Fibroblast of lung (primary cell): ENCODE data around the gene TRAPPC2L. TPM values are rescaled to one million over a fixed set of nuclear protein-coding genes. Genes with fewer than 3 reads are reported as not detected.

Experiments used
- DNase-seq, 2 donors: peaks; one replicate each; pipeline versions ENCODE4 v3.0.0 to v3.0.0-alpha.2; 2010; ENCODE audit warnings: low read depth in 2 of 2
- H2AFZ ChIP-seq: 2 replicates; pipeline ENCODE4 v1.5.1; 2012; ENCODE audit warnings: low read length, control low read depth, inconsistent platforms
- H3K27ac ChIP-seq: 2 replicates; pipeline ENCODE4 v1.5.1; 2011; ENCODE audit warnings: low read length, control low read depth; ENCODE audit not compliant: insufficient read depth
- H3K27me3 ChIP-seq: 2 replicates; pipeline ENCODE4 v1.5.1; 2011; ENCODE audit warnings: mild to moderate bottlenecking, low read length; ENCODE audit not compliant: control insufficient read depth, insufficient read depth
- H3K36me3 ChIP-seq: 2 replicates; pipeline ENCODE4 v1.5.1; 2011; ENCODE audit warnings: low read length; ENCODE audit not compliant: control insufficient read depth, insufficient read depth
- H3K4me1 ChIP-seq: 2 replicates; pipeline ENCODE4 v1.5.1; 2011; ENCODE audit warnings: low read length; ENCODE audit not compliant: control insufficient read depth, insufficient read depth; ENCODE audit errors: extremely low read depth
- H3K4me2 ChIP-seq: 2 replicates; pipeline ENCODE4 v1.5.1; 2011; ENCODE audit warnings: low read length, control low read depth; ENCODE audit not compliant: insufficient read depth; ENCODE audit errors: extremely low read depth
- H3K4me3 ChIP-seq, 4 experiments: fragments of 200-600 bp in 1 of 4; sonication (generic) in 1 of 4; replicated peaks in 1 of 4; 2 replicates each; pipeline ENCODE4 v1.5.1; 2011 to 2016; ENCODE audit warnings: low read length in 4 of 4, low read depth in 3 of 4, mild to moderate bottlenecking in 3 of 4, control low read depth in 2 of 4, inconsistent platforms in 1 of 4, mixed read lengths in 1 of 4; ENCODE audit not compliant: insufficient read depth in 1 of 4; ENCODE audit errors: control extremely low read depth in 1 of 4
- H3K79me2 ChIP-seq: 2 replicates; pipeline ENCODE4 v1.5.1; 2012; ENCODE audit warnings: mild to moderate bottlenecking, low read length, inconsistent platforms; ENCODE audit not compliant: control insufficient read depth, insufficient read depth
- H3K9ac ChIP-seq: 2 replicates; pipeline ENCODE4 v1.5.1; 2011; ENCODE audit warnings: mild to moderate bottlenecking, low read length, control low read depth; ENCODE audit not compliant: insufficient read depth
- H3K9me3 ChIP-seq: 2 replicates; pipeline ENCODE4 v1.5.1; 2012; ENCODE audit warnings: low read depth, low read length; ENCODE audit not compliant: control insufficient read depth, insufficient read depth
- H4K20me1 ChIP-seq: 2 replicates; pipeline ENCODE4 v1.5.1; 2011; ENCODE audit warnings: low read length; ENCODE audit not compliant: control insufficient read depth, insufficient read depth; ENCODE audit errors: extremely low read depth
- EZH2 ChIP-seq: IDR thresholded peaks from 2 replicates; pipeline ENCODE4 v1.5.1; 2012; ENCODE audit warnings: low read length, control low read depth, mild to moderate bottlenecking; ENCODE audit errors: missing control alignments
- polyA plus RNA-seq, 2 donors: library from polyadenylated mRNA; depleted of rRNA in 1 of 2; stranded (reverse) in 1 of 2; unstranded in 1 of 2; fragments of >200 nt; gene quantifications; 2 replicates each; pipeline ENCODE4 v1.2.1, GENCODE V29; 2011 to 2012; ENCODE audit warnings: missing spikeins in 1 of 2
- total RNA-seq: library from RNA; depleted of rRNA; stranded (reverse); fragments of >200 nt; gene quantifications from 2 replicates; pipeline ENCODE4 v1.2.1, GENCODE V29; 2014
- TF ChIP-seq, protein P1 (sequence below), 2 donors: IDR thresholded peaks in 1 of 2; conservative IDR thresholded peaks in 1 of 2; 1 replicate in 1 of 2; 2 replicates in 1 of 2; pipeline ENCODE4 v1.5.1; 2011 to 2012; ENCODE audit warnings: low read length in 2 of 2, control low read depth in 1 of 2, inconsistent platforms in 1 of 2, low read depth in 1 of 2, mild to moderate bottlenecking in 1 of 2

TRAPPC2L gene
- total and polyA plus RNA-seq, 2 donors (not counting 1 experiment from before 2014, with no cell fraction given), result 47.7 to 63.7 TPM

- no peaks in the 10 kb centered on the region for H3K27me3 ChIP-seq
- no peak overlapping the region for H3K4me2 ChIP-seq
- no peaks in the 10 kb centered on the region for H3K9me3 ChIP-seq
- DNase-seq, result no peak
- H3K4me3 ChIP-seq, result no peak overlapping the region
- no peaks in the 10 kb centered on the region for H3K36me3 ChIP-seq
- TF ChIP-seq, protein P1, sequence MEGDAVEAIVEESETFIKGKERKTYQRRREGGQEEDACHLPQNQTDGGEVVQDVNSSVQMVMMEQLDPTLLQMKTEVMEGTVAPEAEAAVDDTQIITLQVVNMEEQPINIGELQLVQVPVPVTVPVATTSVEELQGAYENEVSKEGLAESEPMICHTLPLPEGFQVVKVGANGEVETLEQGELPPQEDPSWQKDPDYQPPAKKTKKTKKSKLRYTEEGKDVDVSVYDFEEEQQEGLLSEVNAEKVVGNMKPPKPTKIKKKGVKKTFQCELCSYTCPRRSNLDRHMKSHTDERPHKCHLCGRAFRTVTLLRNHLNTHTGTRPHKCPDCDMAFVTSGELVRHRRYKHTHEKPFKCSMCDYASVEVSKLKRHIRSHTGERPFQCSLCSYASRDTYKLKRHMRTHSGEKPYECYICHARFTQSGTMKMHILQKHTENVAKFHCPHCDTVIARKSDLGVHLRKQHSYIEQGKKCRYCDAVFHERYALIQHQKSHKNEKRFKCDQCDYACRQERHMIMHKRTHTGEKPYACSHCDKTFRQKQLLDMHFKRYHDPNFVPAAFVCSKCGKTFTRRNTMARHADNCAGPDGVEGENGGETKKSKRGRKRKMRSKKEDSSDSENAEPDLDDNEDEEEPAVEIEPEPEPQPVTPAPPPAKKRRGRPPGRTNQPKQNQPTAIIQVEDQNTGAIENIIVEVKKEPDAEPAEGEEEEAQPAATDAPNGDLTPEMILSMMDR (conservative IDR thresholded peaks at IDR 0.05 in 1 of 2, IDR thresholded peaks at IDR 0.05 in 1 of 2; ENCODE audit: low read depth in 1 of 2, low read length in 2 of 2), result no peak
- no peak for TF ChIP-seq EZH2
- no peak overlapping the region for H3K9ac ChIP-seq
- H2AFZ ChIP-seq, result no peak overlapping the region
- peaks cover 4% of the 10 kb centered on the region for H3K4me1 ChIP-seq
- H3K27ac ChIP-seq, result no peak overlapping the region
- peaks cover 5% of the 10 kb centered on the region for H3K79me2 ChIP-seq
- no peaks in the 10 kb centered on the region for H4K20me1 ChIP-seq
Observed at GRCh38 chr16:88851616-88852015, 5.3 kb upstream of the TRAPPC2L start.

DNA sequence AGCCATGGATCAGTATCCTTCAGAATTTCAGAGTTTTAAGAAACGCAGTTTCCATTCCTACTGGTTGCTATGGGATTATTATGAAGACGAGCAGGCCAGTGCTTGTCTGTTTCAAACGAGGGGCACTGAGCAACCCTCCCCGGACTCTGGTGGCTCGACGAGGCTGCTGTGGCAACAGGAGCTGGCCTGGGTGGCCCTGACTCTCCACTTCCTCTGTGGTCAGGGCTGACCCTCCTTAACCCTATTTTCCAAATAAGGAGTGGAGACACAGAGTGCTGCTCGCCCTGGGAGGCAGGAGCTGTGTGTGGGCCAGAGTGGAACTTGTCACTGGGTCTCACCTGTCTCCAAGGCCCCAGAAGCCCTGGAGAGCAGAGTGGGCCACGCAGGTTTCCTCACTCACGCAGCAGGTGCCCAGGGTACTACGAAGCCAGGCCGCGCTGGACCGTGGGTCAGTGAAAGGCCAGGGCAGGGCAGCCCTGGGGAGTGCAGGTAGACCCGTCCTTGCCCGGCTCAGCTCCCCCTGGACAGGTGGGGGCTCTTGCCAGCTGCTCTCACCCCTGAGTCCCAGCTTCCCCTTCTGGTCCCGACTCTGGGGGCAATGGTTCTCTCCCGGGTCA lies 3.5 kb upstream of the TRAPPC2L start:
- Histone ChIP-seq H2AFZ (no peak overlapping the region), H3K9ac (no peak overlapping the region), H3K4me1 (peaks cover 4% of the 10 kb centered on the region), H3K27me3 (no peaks in the 10 kb centered on the region), H3K4me3 (no peak overlapping the region), H3K36me3 (no peaks in the 10 kb centered on the region), H4K20me1 (no peaks in the 10 kb centered on the region), H3K27ac (no peak overlapping the region), H3K9me3 (no peaks in the 10 kb centered on the region), H3K79me2 (peaks cover 5% of the 10 kb centered on the region), H3K4me2 (no peak overlapping the region)
- no peak for DNase-seq
- TF ChIP-seq, protein P1 (conservative IDR thresholded peaks at IDR 0.05 in 1 of 2, IDR thresholded peaks at IDR 0.05 in 1 of 2; ENCODE audit: low read depth in 1 of 2, low read length in 2 of 2), result no peak
- TF ChIP-seq EZH2, result no peak

- no peak for DNase-seq
Observed at GRCh38 chr16:88854306-88855111, 2.4 kb upstream of the TRAPPC2L start.

More at GRCh38 chr16:88854306-88855111, 2.4 kb upstream of the TRAPPC2L start:
- TF ChIP-seq, protein P1 (conservative IDR thresholded peaks at IDR 0.05 in 1 of 2, IDR thresholded peaks at IDR 0.05 in 1 of 2; ENCODE audit: low read depth in 1 of 2, low read length in 2 of 2), result no peak
- TF ChIP-seq EZH2, result no peak
- Histone ChIP-seq H4K20me1 (no peaks in the 10 kb centered on the region), H3K4me1 (peaks cover 4% of the 10 kb centered on the region), H3K9ac (no peak overlapping the region), H3K79me2 (peaks cover 5% of the 10 kb centered on the region), H3K36me3 (no peaks in the 10 kb centered on the region), H3K4me3 (no peak overlapping the region), H3K9me3 (no peaks in the 10 kb centered on the region), H3K27me3 (no peaks in the 10 kb centered on the region), H3K27ac (no peak overlapping the region), H2AFZ (no peak overlapping the region), H3K4me2 (no peak overlapping the region)
